ENCODE data around the gene FKBP9.

DNA sequence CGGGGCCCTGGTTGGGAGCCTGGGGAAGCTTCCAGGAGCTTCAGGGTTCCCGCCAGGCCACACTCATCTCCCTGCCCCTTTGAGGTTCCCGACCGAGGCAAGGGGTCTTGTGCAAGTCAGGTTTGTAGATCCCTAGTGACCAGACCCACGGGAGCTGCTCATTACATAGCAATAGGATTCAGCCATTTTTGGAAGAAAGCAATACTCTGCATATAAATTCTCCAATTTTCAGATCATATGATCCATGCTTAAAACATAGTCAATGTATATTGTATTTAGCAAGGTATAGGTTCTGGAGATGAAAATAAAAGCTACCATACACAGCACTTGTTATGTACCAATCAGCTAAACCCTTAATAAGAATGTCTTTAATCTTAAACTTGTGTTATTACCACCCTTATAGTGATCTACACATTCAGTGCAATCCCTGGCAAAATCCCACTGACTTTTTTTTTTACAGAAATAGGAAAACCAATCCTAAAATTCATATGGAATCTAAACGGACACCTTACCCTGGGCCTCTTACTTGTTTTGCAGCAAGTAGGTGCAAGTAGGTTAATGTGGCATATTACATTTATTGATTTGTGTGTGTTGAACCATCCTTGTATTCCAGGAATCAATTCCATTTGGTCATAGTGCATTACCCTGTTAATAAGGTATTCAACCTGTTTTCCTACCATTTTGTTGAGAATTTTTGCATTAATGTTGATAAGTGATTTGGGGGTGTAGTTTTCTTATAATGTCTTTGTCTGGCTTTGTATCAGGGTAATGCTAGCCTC lies 13.8 kb upstream of the FKBP9 start:
- TF ChIP-seq, protein P1, sequence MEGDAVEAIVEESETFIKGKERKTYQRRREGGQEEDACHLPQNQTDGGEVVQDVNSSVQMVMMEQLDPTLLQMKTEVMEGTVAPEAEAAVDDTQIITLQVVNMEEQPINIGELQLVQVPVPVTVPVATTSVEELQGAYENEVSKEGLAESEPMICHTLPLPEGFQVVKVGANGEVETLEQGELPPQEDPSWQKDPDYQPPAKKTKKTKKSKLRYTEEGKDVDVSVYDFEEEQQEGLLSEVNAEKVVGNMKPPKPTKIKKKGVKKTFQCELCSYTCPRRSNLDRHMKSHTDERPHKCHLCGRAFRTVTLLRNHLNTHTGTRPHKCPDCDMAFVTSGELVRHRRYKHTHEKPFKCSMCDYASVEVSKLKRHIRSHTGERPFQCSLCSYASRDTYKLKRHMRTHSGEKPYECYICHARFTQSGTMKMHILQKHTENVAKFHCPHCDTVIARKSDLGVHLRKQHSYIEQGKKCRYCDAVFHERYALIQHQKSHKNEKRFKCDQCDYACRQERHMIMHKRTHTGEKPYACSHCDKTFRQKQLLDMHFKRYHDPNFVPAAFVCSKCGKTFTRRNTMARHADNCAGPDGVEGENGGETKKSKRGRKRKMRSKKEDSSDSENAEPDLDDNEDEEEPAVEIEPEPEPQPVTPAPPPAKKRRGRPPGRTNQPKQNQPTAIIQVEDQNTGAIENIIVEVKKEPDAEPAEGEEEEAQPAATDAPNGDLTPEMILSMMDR (optimal IDR thresholded peaks at IDR 0.05 in 1 of 3, IDR thresholded peaks at IDR 0.05 in 1 of 3, conservative IDR thresholded peaks at IDR 0.05 in 1 of 3; ENCODE audit: extremely low read depth in 1 of 3, insufficient read depth in 2 of 3, low read length in 3 of 3) = no peak
- TF ChIP-seq EZH2 (IDR thresholded peaks at IDR 0.05; ENCODE audit: low read length) = no peak

Data from keratinocyte (primary cell).